SK-N-SH (cell line): ENCODE results near the gene NCKAP5. TPM values are rescaled to one million over a fixed set of nuclear protein-coding genes. Genes with fewer than 3 reads are reported as not detected.

Source experiments
- CTCF ChIA-PET: fragments of 300-600, 350-600 bp; formaldehyde crosslinking; extraction: SDS; loops from one replicate; lab custom pipeline; 2021; lab: Yijun Ruan, JAX
- POLR2A ChIA-PET: fragments of 350-600 bp; sonication (Branson Sonifier 250); formaldehyde crosslinking; extraction: SDS; loops from one replicate; lab custom pipeline; 2020; ENCODE audit warnings: antibody characterized with exemption, inconsistent platforms; lab: Yijun Ruan, JAX
- DNase-seq: peaks from one replicate; pipeline ENCODE4 v3.0.0; 2012
- H2AFZ ChIP-seq: fragments of 200-600 bp; sonication (generic); 2 replicates; pipeline ENCODE4 v1.8.1; 2016; ENCODE audit warnings: antibody characterized with exemption, mild to moderate bottlenecking, low read depth
- H3F3A ChIP-seq: fragments of 200-600 bp; sonication (generic); replicated peaks from 2 replicates; pipeline ENCODE3; 2016; ENCODE audit warnings: antibody characterized with exemption, mild to moderate bottlenecking; ENCODE audit not compliant: insufficient read depth
- H3K27ac ChIP-seq, 2 experiments: fragments of 200-500 bp in 1 of 2; fragments of 200-600 bp in 1 of 2; sonication (Bioruptor generic) in 1 of 2; sonication (generic), shearing (Covaris generic) in 1 of 2; 2 replicates each; pipeline versions ENCODE4 v1.5.1 to v1.6.1; 2014 to 2016; ENCODE audit warnings: low read depth in 2 of 2, inconsistent platforms in 1 of 2, low read length in 1 of 2, mild to moderate bottlenecking in 1 of 2, mixed read lengths in 1 of 2
- H3K27me3 ChIP-seq: fragments of 200-600 bp; sonication (generic), shearing (Covaris generic); 2 replicates; pipeline ENCODE4 v1.6.1; 2016; ENCODE audit warnings: mixed run types; ENCODE audit not compliant: insufficient read depth
- H3K36me3 ChIP-seq, 2 experiments: fragments of 200-500 bp in 1 of 2; fragments of 200-600 bp in 1 of 2; sonication (Bioruptor generic) in 1 of 2; sonication (generic) in 1 of 2; replicated peaks in 1 of 2; 2 replicates each; pipeline versions ENCODE3 to v1.5.1; 2014 to 2016; ENCODE audit warnings: low read length in 1 of 2, mild to moderate bottlenecking in 1 of 2; ENCODE audit not compliant: insufficient read depth in 2 of 2, control insufficient read depth in 1 of 2
- H3K4me1 ChIP-seq, 2 experiments: fragments of 200-500 bp in 1 of 2; fragments of 200-600 bp in 1 of 2; sonication (Bioruptor generic) in 1 of 2; sonication (generic), shearing (Covaris generic) in 1 of 2; 2 replicates each; pipeline versions ENCODE4 v1.5.1 to v1.6.1; 2014 to 2016; ENCODE audit warnings: low read depth in 1 of 2, low read length in 1 of 2, mixed run types in 1 of 2; ENCODE audit not compliant: insufficient read depth in 2 of 2, control insufficient read depth in 1 of 2
- H3K4me2 ChIP-seq: fragments of 200-600 bp; sonication (generic), shearing (Covaris generic); 2 replicates; pipeline ENCODE4 v1.6.1; 2017; ENCODE audit warnings: mixed run types
- H3K4me3 ChIP-seq, 2 experiments: fragments of 200-500 bp in 1 of 2; fragments of 200-600 bp in 1 of 2; sonication (Bioruptor generic) in 1 of 2; sonication (generic), shearing (Covaris generic) in 1 of 2; 2 replicates each; pipeline versions ENCODE4 v1.5.1 to v1.8.1; 2014 to 2016; ENCODE audit warnings: low read depth in 2 of 2, inconsistent platforms in 1 of 2, low read length in 1 of 2, mild to moderate bottlenecking in 1 of 2, mixed read lengths in 1 of 2, moderate library complexity in 1 of 2
- H3K79me2 ChIP-seq: fragments of 200-600 bp; sonication (generic); 2 replicates; pipeline ENCODE4 v1.8.1; 2017; ENCODE audit warnings: mild to moderate bottlenecking; ENCODE audit not compliant: insufficient read depth
- H3K9ac ChIP-seq: fragments of 200-600 bp; sonication (generic); 2 replicates; pipeline ENCODE4 v1.6.1; 2017; ENCODE audit warnings: mixed run types
- H3K9me2 ChIP-seq: fragments of 200-600 bp; sonication (generic); 2 replicates; pipeline ENCODE4 v1.6.1; 2017; ENCODE audit warnings: mixed run types
- H3K9me3 ChIP-seq: fragments of 200-600 bp; sonication (generic); 2 replicates; pipeline ENCODE4 v1.6.1; 2017; ENCODE audit warnings: mixed run types, mild to moderate bottlenecking, moderate library complexity
- H4K20me1 ChIP-seq: fragments of 200-600 bp; sonication (generic); 2 replicates; pipeline ENCODE4 v1.6.1; 2017; ENCODE audit warnings: mild to moderate bottlenecking, mixed run types; ENCODE audit not compliant: insufficient read depth
- CTCF ChIP-seq: fragments of 200-600 bp; sonication (generic); IDR thresholded peaks from 2 replicates; pipeline ENCODE4 v1.6.1; 2017; ENCODE audit warnings: antibody characterized with exemption, mild to moderate bottlenecking, moderate library complexity
- ELF1 ChIP-seq: IDR thresholded peaks from 2 replicates; pipeline ENCODE4 v1.4.0; 2012
- EP300 ChIP-seq, 2 experiments: IDR thresholded peaks; 2 replicates each; pipeline versions ENCODE4 v1.4.0 to v1.6.1; 2012; ENCODE audit warnings: borderline replicate concordance in 1 of 2, low read depth in 1 of 2, low read length in 1 of 2
- EZH2phosphoT487 ChIP-seq: fragments of 200-600 bp; sonication (generic); IDR thresholded peaks from 2 replicates; pipeline ENCODE4 v1.6.1; 2017; ENCODE audit warnings: low read depth, mixed run types, mild to moderate bottlenecking, antibody characterized with exemption, moderate library complexity, borderline replicate concordance
- FOSL2 ChIP-seq: IDR thresholded peaks from 2 replicates; pipeline ENCODE4 v1.4.0; 2012; ENCODE audit warnings: low read depth, mild to moderate bottlenecking, moderate library complexity, borderline replicate concordance
- FOXM1 ChIP-seq: IDR thresholded peaks from 2 replicates; pipeline ENCODE4 v1.4.0; 2012; ENCODE audit warnings: low read depth, mild to moderate bottlenecking
- GABPA ChIP-seq: IDR thresholded peaks from 2 replicates; pipeline ENCODE4 v1.4.0; 2012; ENCODE audit warnings: low read depth, mild to moderate bottlenecking
- GATA2 ChIP-seq: sonication (generic); formaldehyde crosslinking; IDR thresholded peaks from 2 replicates; pipeline ENCODE4 v1.5.0; 2020; ENCODE audit warnings: mild to moderate bottlenecking, missing genetic modification reagents
- JUND ChIP-seq: IDR thresholded peaks from 2 replicates; pipeline ENCODE4 v1.4.0; 2012
- MEF2A ChIP-seq: IDR thresholded peaks from 2 replicates; pipeline ENCODE4 v1.4.0; 2012; ENCODE audit warnings: low read depth, borderline replicate concordance
- MXI1 ChIP-seq: IDR thresholded peaks from 2 replicates; pipeline ENCODE4 v1.6.1; 2012; ENCODE audit warnings: mild to moderate bottlenecking, low read depth, low read length, improper control_type of control experiment
- PBX3 ChIP-seq: IDR thresholded peaks from 2 replicates; pipeline ENCODE4; 2012
- RAD21 ChIP-seq: IDR thresholded peaks from 2 replicates; pipeline ENCODE4 v1.6.1; 2012; ENCODE audit warnings: mild to moderate bottlenecking, low read length
- RCOR1 ChIP-seq: fragments of 150-350 bp; IDR thresholded peaks from 2 replicates; pipeline ENCODE4 v1.6.1; 2017; ENCODE audit warnings: antibody characterized with exemption, low read length
- RFX5 ChIP-seq: IDR thresholded peaks from 2 replicates; pipeline ENCODE4 v1.6.1; 2012; ENCODE audit warnings: mild to moderate bottlenecking, improper control_type of control experiment, low read length
- SIN3A ChIP-seq: IDR thresholded peaks from 2 replicates; pipeline ENCODE4 v1.6.1; 2012; ENCODE audit warnings: low read depth, mild to moderate bottlenecking, low read length, moderate library complexity, borderline replicate concordance
- SMC3 ChIP-seq: IDR thresholded peaks from 2 replicates; pipeline ENCODE4 v1.6.1; 2012; ENCODE audit warnings: low read depth, low read length, improper control_type of control experiment
- TAF1 ChIP-seq: IDR thresholded peaks from 2 replicates; pipeline ENCODE4 v1.6.1; 2012; ENCODE audit warnings: low read depth, mild to moderate bottlenecking, low read length, moderate library complexity, borderline replicate concordance
- TEAD4 ChIP-seq: IDR thresholded peaks from 2 replicates; pipeline ENCODE4 v1.4.0; 2012; ENCODE audit warnings: mild to moderate bottlenecking, borderline replicate concordance; ENCODE audit not compliant: insufficient read depth
- USF1 ChIP-seq: IDR thresholded peaks from 2 replicates; pipeline ENCODE4 v1.4.0; 2012; ENCODE audit warnings: low read depth, borderline replicate concordance
- YY1 ChIP-seq: IDR thresholded peaks from 2 replicates; pipeline ENCODE4 v1.4.0; 2012; ENCODE audit warnings: low read depth, mild to moderate bottlenecking
- WGBS: methylation state at CpG from one replicate; pipeline ENCODE4 v1.1.6; 2017; ENCODE audit warnings: low lambda C conversion rate; 5-methylcytosine and 5-hydroxymethylcytosine counted together
- polyA plus RNA-seq, 3 experiments: library from polyadenylated mRNA; depleted of rRNA; stranded (reverse); fragments of >200 nt; gene quantifications; 2 replicates each; pipeline ENCODE4 v1.2.3, GENCODE V29; 2012

The NCKAP5 gene
- polyA plus RNA-seq, 1 of the 3 experiments (the other 2 are of a cell fraction), result 0.02 TPM

GRCh38 chr2:133605766-133606137, 37.5 kb upstream of the NCKAP5 start (continued):
- TF ChIP-seq FOXM1, result no peak

GRCh38 chr2:133605011-133605765, 36.9 kb upstream of the NCKAP5 start:
- no peaks in the 10 kb centered on the region for H4K20me1 ChIP-seq
- H3K4me2 ChIP-seq, result no peak overlapping the region
- no peaks in the 10 kb centered on the region for H3K9me2 ChIP-seq
- TF ChIP-seq ELF1 (no peak), TAF1 (no peak), USF1 (no peak), TEAD4 (no peak), RCOR1 (no peak), EZH2phosphoT487 (no peak), GABPA (no peak), RFX5 (no peak), JUND (no peak), EP300 (IDR thresholded peaks at IDR 0.05; ENCODE audit: borderline replicate concordance in 1 of 2, low read depth in 1 of 2, low read length in 1 of 2) (no peak), YY1 (no peak), FOSL2 (no peak), RAD21 (no peak), GATA2 (CRISPR knock-in tag) (no peak)
- H3K36me3 ChIP-seq, result no peaks in the 10 kb centered on the region
- no peaks in the 10 kb centered on the region for H3K79me2 ChIP-seq
- WGBS, result 38% methylated on average over 7 of the region's 7 CpGs
- no peaks in the 10 kb centered on the region for H3K9me3 ChIP-seq
- POLR2A ChIA-PET, result no interaction called here
- H2AFZ ChIP-seq, result 0 out of 2 replicates have a peak overlapping the region, but pooled peaks have one; percentile 30
- no peak overlapping the region for H3K27ac ChIP-seq
- H3K4me3 ChIP-seq, result no peak overlapping the region
- no peaks in the 10 kb centered on the region for H3K4me1 ChIP-seq
- CTCF ChIA-PET, result interaction anchor here (1.8 kb wide), 1 partner anchor 19 kb away, joined by 3 read pairs; no protein-coding TSS in a partner anchor
- H3K27me3 ChIP-seq, result no peaks in the 10 kb centered on the region
- no peak overlapping the region for H3K9ac ChIP-seq
- H3F3A ChIP-seq, result no peaks in the 10 kb centered on the region
- DNase-seq, result no peak

DNA sequence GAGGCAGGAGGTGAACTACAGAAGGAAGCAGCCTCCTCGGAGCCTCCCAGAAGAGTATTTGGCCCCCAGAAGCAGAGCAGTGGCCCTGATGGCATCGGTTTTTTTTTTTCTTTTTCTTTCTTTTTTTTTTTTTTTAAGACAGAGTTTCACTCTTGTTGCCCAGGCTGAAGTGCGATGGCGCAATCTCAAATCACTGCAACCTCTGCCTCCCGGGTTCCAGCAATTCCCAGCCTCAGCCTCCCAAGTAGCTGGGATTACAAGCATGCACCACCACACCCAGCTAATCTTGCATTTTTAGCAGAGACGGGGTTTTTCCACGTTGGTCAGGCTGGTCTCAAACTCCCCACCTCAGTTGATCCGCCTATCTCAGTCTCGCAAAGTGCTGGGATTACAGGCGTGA, 34.8 kb upstream of the NCKAP5 start:
- H3K9me2 ChIP-seq, result no peaks in the 10 kb centered on the region
- ChIA-PET POLR2A (no interaction called here), CTCF (no interaction called here)
- no peak for DNase-seq
- H3K27ac ChIP-seq, result no peak overlapping the region
- H3K9me3 ChIP-seq, result no peaks in the 10 kb centered on the region
- H3K4me2 ChIP-seq, result no peak overlapping the region
- no peaks in the 10 kb centered on the region for H3F3A ChIP-seq
- peaks cover 0 to 7% of the 10 kb centered on the region in 2 experiments; a peak in 1 of 4 replicates for H3K4me1 ChIP-seq
- H3K4me3 ChIP-seq, result no peak overlapping the region
- H3K36me3 ChIP-seq, result no peaks in the 10 kb centered on the region
- no peak overlapping the region for H3K9ac ChIP-seq
- H3K79me2 ChIP-seq, result no peaks in the 10 kb centered on the region
- no peaks in the 10 kb centered on the region for H3K27me3 ChIP-seq
- H4K20me1 ChIP-seq, result no peaks in the 10 kb centered on the region
- 83% methylated on average over 10 of the region's 10 CpGs for WGBS
- H2AFZ ChIP-seq, result no peak overlapping the region
- TF ChIP-seq JUND, result no peak
- no peak for TF ChIP-seq CTCF
- TF ChIP-seq EP300 (IDR thresholded peaks at IDR 0.05; ENCODE audit: borderline replicate concordance in 1 of 2, low read depth in 1 of 2, low read length in 1 of 2), result no peak
- no peak for TF ChIP-seq RFX5
- no peak for TF ChIP-seq FOXM1
- TF ChIP-seq MXI1, result no peak
- TF ChIP-seq EZH2phosphoT487, result no peak
- TF ChIP-seq SMC3, result no peak
- no peak for TF ChIP-seq MEF2A
- TF ChIP-seq SIN3A, result no peak
- no peak for TF ChIP-seq PBX3
- no peak for TF ChIP-seq GABPA
- no peak for TF ChIP-seq RCOR1
- TF ChIP-seq TAF1, result no peak
